ENCODE results near the gene SLC16A11.

DNA sequence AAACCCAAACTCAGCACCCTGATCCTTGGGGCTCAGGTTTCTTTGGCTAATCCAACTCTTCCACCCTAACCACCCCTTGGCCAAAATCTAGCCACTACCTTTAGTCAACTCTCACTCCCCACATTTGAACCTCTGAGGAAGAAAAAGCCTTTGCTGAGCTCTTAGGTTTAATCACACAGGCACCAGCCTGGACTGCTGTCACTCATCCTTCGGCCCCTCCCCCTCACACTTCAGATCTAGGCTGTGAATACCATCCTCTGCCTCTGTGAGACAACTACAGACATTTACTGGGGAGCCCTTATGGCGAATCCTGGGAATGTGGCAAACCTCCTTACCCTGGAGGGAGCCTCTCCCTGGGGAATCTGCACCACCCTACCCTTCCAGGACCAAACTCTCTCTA is 36.7 kb downstream of the SLC16A11 start:
- TF ChIP-seq, protein P1, sequence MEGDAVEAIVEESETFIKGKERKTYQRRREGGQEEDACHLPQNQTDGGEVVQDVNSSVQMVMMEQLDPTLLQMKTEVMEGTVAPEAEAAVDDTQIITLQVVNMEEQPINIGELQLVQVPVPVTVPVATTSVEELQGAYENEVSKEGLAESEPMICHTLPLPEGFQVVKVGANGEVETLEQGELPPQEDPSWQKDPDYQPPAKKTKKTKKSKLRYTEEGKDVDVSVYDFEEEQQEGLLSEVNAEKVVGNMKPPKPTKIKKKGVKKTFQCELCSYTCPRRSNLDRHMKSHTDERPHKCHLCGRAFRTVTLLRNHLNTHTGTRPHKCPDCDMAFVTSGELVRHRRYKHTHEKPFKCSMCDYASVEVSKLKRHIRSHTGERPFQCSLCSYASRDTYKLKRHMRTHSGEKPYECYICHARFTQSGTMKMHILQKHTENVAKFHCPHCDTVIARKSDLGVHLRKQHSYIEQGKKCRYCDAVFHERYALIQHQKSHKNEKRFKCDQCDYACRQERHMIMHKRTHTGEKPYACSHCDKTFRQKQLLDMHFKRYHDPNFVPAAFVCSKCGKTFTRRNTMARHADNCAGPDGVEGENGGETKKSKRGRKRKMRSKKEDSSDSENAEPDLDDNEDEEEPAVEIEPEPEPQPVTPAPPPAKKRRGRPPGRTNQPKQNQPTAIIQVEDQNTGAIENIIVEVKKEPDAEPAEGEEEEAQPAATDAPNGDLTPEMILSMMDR (IDR thresholded peaks at IDR 0.05): no peak
- TF ChIP-seq EZH2 (IDR thresholded peaks at IDR 0.05; ENCODE audit: borderline replicate concordance, insufficient read depth, low read depth, low read length, poor library complexity, severe bottlenecking): no peak

All from B cell (primary cell).